Thymus (tissue), 14 donors: Measurements from ENCODE around the gene TPST2. TPM values are rescaled to one million over a fixed set of nuclear protein-coding genes. Genes with fewer than 3 reads are reported as not detected.

Experiments
- DNase-seq, 9 donors: peaks; one replicate each; pipeline ENCODE4 v3.0.0-alpha.2; 2013; ENCODE audit warnings: low spot score in 9 of 9, low read depth in 6 of 9, missing footprints in 1 of 9
- H3K27ac ChIP-seq, 2 donors: one replicate each; pipeline ENCODE4 v1.5.1; 2013; ENCODE audit warnings: control low read depth in 1 of 2, low read depth in 1 of 2, low read length in 1 of 2, mild to moderate bottlenecking in 1 of 2, moderate library complexity in 1 of 2
- H3K27me3 ChIP-seq, 2 donors: one replicate each; pipeline ENCODE4 v1.5.1; 2013; ENCODE audit warnings: low read length in 1 of 2; ENCODE audit not compliant: control insufficient read depth in 2 of 2, insufficient read depth in 1 of 2
- H3K36me3 ChIP-seq, 2 donors: one replicate each; pipeline ENCODE4 v1.5.1; 2013; ENCODE audit warnings: low read length in 1 of 2, mild to moderate bottlenecking in 1 of 2, moderate library complexity in 1 of 2; ENCODE audit not compliant: control insufficient read depth in 2 of 2, insufficient read depth in 2 of 2
- H3K4me1 ChIP-seq, 2 donors: one replicate each; pipeline ENCODE4 v1.5.1; 2013; ENCODE audit warnings: low read length in 2 of 2; ENCODE audit not compliant: control insufficient read depth in 2 of 2, insufficient read depth in 2 of 2
- H3K4me3 ChIP-seq, 2 donors: one replicate each; pipeline ENCODE4 v1.5.1; 2013; ENCODE audit warnings: low read length in 2 of 2, control low read depth in 1 of 2, mild to moderate bottlenecking in 1 of 2
- H3K9me3 ChIP-seq, 2 donors: one replicate each; pipeline ENCODE4 v1.5.1; 2013; ENCODE audit warnings: low read length in 1 of 2, mild to moderate bottlenecking in 1 of 2; ENCODE audit not compliant: control insufficient read depth in 2 of 2, insufficient read depth in 1 of 2
- WGBS: extraction: QIAGEN DNeasy Blood & Tissue Kit; methylation state at CpG from one replicate; pipeline ENCODE4 v1.1.7; 2013; 5-methylcytosine and 5-hydroxymethylcytosine counted together
- long read RNA-seq, 10 donors: transcript quantifications; one replicate each; lab custom pipeline, GENCODE V29; 2026
- polyA plus RNA-seq: library from polyadenylated mRNA; stranded (reverse); fragments of 200-250 nt; gene quantifications from one replicate; pipeline ENCODE4 v1.2.3, GENCODE V29; 2013
- total RNA-seq: library from RNA; stranded (reverse); fragments of 120-200 nt; gene quantifications from one replicate; pipeline ENCODE4 v1.2.4, GENCODE V29; 2013
- donor health status: healthy.

TPST2 gene
- total RNA-seq: 17.0 TPM
- polyA plus RNA-seq: 20.3 TPM
- long read RNA-seq, donor 1, full-length matches to known transcripts: 1 of 1 reads
- long read RNA-seq, donor 1, partial matches to known transcripts: 0 of 1 reads
- long read RNA-seq, donor 1, other reads (novel, unspliced or antisense): 0 of 1 reads
- long read RNA-seq, donor 2, full-length matches to known transcripts: 21 of 38 reads
- long read RNA-seq, donor 2, partial matches to known transcripts: 17 of 38 reads
- long read RNA-seq, donor 2, other reads (novel, unspliced or antisense): 0 of 38 reads
- long read RNA-seq, donor 3, full-length matches to known transcripts: 15 of 15 reads
- long read RNA-seq, donor 3, partial matches to known transcripts: 0 of 15 reads
- long read RNA-seq, donor 3, other reads (novel, unspliced or antisense): 0 of 15 reads
- long read RNA-seq, donor 4, full-length matches to known transcripts: 4 of 11 reads
- long read RNA-seq, donor 4, partial matches to known transcripts: 7 of 11 reads
- long read RNA-seq, donor 4, other reads (novel, unspliced or antisense): 0 of 11 reads
- long read RNA-seq, donor 5, full-length matches to known transcripts: 13 of 13 reads
- long read RNA-seq, donor 5, partial matches to known transcripts: 0 of 13 reads
- long read RNA-seq, donor 5, other reads (novel, unspliced or antisense): 0 of 13 reads
- long read RNA-seq, donor 6, full-length matches to known transcripts: 6 of 16 reads
- long read RNA-seq, donor 6, partial matches to known transcripts: 10 of 16 reads
- long read RNA-seq, donor 6, other reads (novel, unspliced or antisense): 0 of 16 reads
- long read RNA-seq, donor 7, full-length matches to known transcripts: 5 of 11 reads
- long read RNA-seq, donor 7, partial matches to known transcripts: 6 of 11 reads
- long read RNA-seq, donor 7, other reads (novel, unspliced or antisense): 0 of 11 reads
- long read RNA-seq, donor 8, full-length matches to known transcripts: 4 of 4 reads
- long read RNA-seq, donor 8, partial matches to known transcripts: 0 of 4 reads
- long read RNA-seq, donor 8, other reads (novel, unspliced or antisense): 0 of 4 reads
- long read RNA-seq, donor 9, full-length matches to known transcripts: 4 of 4 reads
- long read RNA-seq, donor 9, partial matches to known transcripts: 0 of 4 reads
- long read RNA-seq, donor 9, other reads (novel, unspliced or antisense): 0 of 4 reads
- long read RNA-seq, donor 10, full-length matches to known transcripts: 7 of 15 reads
- long read RNA-seq, donor 10, partial matches to known transcripts: 8 of 15 reads
- long read RNA-seq, donor 10, other reads (novel, unspliced or antisense): 0 of 15 reads

DNA sequence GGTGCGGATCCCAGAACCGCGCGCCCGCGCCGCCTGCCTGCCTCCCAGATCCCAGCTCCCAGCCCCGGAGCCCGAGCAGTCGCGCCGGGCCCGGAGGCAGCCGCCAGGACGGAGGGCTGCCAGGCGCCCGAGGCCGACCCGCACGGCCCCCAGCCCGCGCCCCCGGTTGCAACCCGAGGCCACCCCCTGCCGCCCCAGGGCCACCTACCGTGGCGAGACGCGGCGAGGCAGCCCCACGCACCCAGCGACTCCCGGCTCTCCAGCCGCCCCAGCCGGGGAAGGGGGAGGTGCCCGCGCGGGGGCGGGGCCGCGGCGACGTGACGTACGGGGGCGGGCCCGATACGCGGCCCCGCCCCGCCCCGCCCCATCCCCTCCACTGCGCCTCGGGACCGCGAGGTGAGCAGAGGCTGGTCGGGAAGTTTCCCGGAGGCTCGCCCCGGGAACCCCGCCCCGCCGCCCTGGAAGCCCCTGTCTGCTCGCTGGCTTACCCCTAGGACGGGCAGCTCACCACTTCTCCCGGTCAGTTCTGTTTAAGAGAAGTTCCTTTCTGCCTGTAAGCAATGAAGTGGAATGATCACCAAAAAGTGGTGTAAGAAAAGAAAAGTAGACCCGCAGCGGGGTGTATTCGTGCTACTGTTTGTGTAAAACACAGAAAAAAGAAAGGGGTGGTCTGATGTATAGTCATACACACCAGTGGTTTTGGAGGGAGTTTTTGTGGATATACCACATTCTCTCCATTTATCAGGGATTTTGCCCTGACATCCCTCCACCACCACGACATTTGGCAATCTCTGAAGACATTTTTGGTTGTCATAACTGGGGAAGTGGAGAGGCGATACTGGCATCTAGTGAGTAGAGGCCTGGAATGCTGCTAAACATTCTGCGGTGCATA, at the start of gene TPST2:
Gene TPST2 (minus strand): TSS at position 288 of the 892 bp plus-strand sequence. CDS start 48,502 bp downstream, outside the sequence.
- peaks cover 6 to 39% of the 10 kb centered on the region in 2 donors for H3K4me1 ChIP-seq
- H3K27ac ChIP-seq: peak within 1 kb of the TSS; percentile 36 to 84
- H3K27me3 ChIP-seq: no peaks in the 10 kb centered on the region
- H3K9me3 ChIP-seq: no peaks in the 10 kb centered on the region
- peak in 7 of 9 donors; percentile 56 to 89 (median 78) for DNase-seq
- no peaks in the 10 kb centered on the region for H3K36me3 ChIP-seq
- 2% methylated on average over 72 of the region's 72 CpGs for WGBS
- peak within 1 kb of the TSS; percentile 63 to 93 for H3K4me3 ChIP-seq

DNA sequence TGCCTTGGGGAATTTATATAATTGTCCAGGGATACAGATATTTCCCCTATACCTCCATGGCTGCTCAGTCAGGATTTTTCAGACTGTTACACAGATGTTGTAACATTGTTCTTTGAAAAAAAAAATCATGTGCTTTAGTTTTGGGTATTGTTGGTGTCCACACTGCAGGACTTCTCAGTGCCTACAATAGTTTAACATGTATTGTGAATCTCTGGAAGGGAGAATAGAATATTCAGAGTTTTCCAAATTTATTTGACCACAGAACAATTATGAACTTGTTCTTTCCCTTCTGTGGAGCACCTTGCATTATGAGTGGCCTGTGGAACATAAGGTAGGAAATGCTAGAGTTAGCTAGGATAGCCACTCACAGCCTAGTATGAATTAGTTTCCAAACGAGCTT, 46.4 kb upstream of the TPST2 start:
- Histone ChIP-seq H3K27ac (no peak overlapping the region), H3K4me1 (no peaks in the 10 kb centered on the region), H3K36me3 (no peaks in the 10 kb centered on the region), H3K4me3 (no peak overlapping the region), H3K9me3 (no peaks in the 10 kb centered on the region), H3K27me3 (no peaks in the 10 kb centered on the region)
- no peak for DNase-seq
- 79% methylated on average over 1 of the region's 1 CpG for WGBS

DNA sequence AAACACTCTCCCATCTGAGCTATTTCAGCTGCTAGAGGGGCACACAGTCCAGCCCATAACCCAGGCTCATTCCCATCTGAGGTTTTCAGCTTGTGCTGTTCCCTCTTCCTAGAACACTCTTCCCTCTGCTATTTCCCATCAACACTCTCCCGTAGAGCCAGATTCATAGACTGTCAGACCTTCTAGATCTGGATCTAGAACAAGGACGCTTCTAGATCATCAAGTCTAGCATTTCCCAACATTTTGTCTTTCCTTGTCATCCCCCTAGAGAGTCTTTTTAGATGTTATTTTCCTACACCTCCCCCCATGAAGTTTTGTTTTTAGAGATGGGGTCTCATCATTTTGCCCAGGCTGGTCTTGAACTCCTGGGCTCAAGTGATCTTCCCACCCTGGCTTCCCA, 45.2 kb upstream of the TPST2 start:
- Histone ChIP-seq H3K9me3 (no peaks in the 10 kb centered on the region), H3K27ac (no peak overlapping the region), H3K4me1 (no peaks in the 10 kb centered on the region), H3K36me3 (no peaks in the 10 kb centered on the region), H3K27me3 (no peaks in the 10 kb centered on the region), H3K4me3 (no peak overlapping the region)
- WGBS: over 99% methylated on average over 2 of the region's 2 CpGs
- DNase-seq: no peak

- H3K9me3 ChIP-seq: no peaks in the 10 kb centered on the region
- H3K4me3 ChIP-seq: no peak overlapping the region
- no peak overlapping the region for H3K27ac ChIP-seq
- no peak for DNase-seq
- H3K27me3 ChIP-seq: no peaks in the 10 kb centered on the region
- H3K36me3 ChIP-seq: no peaks in the 10 kb centered on the region
- WGBS: 96% methylated on average over 3 of the region's 3 CpGs
- no peaks in the 10 kb centered on the region for H3K4me1 ChIP-seq
These were observed 44.3 kb upstream of the TPST2 start for GRCh38 chr22:26634189-26634588.

GRCh38 chr22:26632422-26633155, 42.7 kb upstream of the TPST2 start:
- Histone ChIP-seq H3K36me3 (no peaks in the 10 kb centered on the region), H3K27ac (no peak overlapping the region), H3K9me3 (no peaks in the 10 kb centered on the region), H3K4me3 (no peak overlapping the region), H3K27me3 (no peaks in the 10 kb centered on the region), H3K4me1 (no peaks in the 10 kb centered on the region)
- WGBS: 89% methylated on average over 8 of the region's 8 CpGs
- no peak for DNase-seq

DNA sequence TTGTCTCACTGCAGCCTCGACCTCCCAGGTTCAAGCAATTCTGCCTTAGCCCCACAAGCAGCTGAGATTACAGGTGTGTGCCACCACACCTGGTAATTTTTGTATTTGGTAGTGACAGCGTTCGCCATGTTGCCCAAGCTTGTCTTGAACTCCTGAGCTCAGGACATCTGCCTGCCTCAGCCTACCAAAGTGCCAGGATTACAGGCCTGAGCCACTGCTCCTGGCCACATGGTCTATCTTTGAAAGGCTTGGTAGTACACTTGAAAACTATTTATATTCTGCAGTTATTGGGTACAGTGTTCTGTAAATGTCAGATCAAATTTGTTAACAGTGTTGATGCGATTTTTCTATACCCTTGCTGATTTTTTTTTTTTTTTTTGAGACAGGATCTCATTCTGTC, 41.4 kb upstream of the TPST2 start:
- Histone ChIP-seq H3K9me3 (no peaks in the 10 kb centered on the region), H3K4me3 (no peak overlapping the region), H3K36me3 (no peaks in the 10 kb centered on the region), H3K4me1 (no peaks in the 10 kb centered on the region), H3K27me3 (no peaks in the 10 kb centered on the region), H3K27ac (no peak overlapping the region)
- whole genome bisulfite sequencing: 95% methylated on average over 4 of the region's 4 CpGs
- no peak for DNase-seq

DNA sequence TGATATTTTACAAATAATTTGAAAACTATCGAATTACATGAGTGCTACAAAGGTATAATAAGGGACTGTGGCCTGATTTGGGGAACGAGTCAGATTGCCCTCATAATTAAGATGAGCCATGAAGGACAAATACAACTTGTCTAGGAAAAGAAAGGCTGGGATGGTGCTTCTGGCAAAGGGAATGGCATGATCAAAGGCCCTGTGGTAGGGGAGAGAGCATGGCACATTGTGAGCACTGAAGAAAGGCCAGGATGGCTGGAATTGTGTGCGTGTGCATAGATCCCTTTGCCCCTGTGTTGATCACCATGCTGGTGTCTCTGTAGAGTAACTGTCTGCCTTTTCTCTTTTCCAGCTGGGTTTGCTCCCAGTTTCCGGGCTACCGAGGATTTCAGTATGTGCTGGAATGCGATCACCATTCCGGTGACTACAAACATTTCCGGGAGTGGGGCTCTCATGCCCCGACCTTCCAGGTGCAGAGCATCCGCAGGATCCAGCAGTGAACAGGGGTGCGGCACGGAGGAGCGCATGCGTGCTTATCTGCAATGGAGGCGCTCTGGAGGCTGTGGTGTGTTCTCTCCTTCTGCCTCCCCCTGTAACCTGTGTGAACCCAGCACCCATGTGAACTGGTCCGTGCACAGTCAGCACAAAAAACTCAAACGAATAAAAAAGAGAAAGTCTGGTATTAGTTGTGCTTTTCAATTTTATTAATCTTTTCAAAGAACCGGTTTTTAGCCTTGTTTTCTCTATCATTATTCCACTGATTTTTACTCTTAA, 40.2 kb upstream of the TPST2 start:
- no peak for DNase-seq
- Histone ChIP-seq H3K27me3 (no peaks in the 10 kb centered on the region), H3K4me1 (no peaks in the 10 kb centered on the region), H3K4me3 (no peak overlapping the region), H3K36me3 (no peaks in the 10 kb centered on the region), H3K9me3 (no peaks in the 10 kb centered on the region), H3K27ac (no peak overlapping the region)
- 97% methylated on average over 18 of the region's 18 CpGs for WGBS
